T-helper 2 cell treated with Interferon-gamma antibody and Interleukin-4, amounts not matched to agents 100 ng/mL and 5 ng/mL, for 36 hours (primary cell): ENCODE measurements around the gene DLEU7. TPM values are rescaled to one million over a fixed set of nuclear protein-coding genes. Genes with fewer than 3 reads are reported as not detected.

ENCODE experiments used
- intact Hi-C: fragments of 100-400 bp; cut with micrococcal nuclease; formaldehyde crosslinking; loops from one replicate; pipeline ENCODE4 v1.15.1; 2023
- total RNA-seq: library from RNA; stranded (reverse); gene quantifications from 2 replicates; pipeline ENCODE4 v1.2.3, GENCODE V29; 2022

The DLEU7 gene
- total RNA-seq, 1 donor from 2014 or later = not detected

DNA sequence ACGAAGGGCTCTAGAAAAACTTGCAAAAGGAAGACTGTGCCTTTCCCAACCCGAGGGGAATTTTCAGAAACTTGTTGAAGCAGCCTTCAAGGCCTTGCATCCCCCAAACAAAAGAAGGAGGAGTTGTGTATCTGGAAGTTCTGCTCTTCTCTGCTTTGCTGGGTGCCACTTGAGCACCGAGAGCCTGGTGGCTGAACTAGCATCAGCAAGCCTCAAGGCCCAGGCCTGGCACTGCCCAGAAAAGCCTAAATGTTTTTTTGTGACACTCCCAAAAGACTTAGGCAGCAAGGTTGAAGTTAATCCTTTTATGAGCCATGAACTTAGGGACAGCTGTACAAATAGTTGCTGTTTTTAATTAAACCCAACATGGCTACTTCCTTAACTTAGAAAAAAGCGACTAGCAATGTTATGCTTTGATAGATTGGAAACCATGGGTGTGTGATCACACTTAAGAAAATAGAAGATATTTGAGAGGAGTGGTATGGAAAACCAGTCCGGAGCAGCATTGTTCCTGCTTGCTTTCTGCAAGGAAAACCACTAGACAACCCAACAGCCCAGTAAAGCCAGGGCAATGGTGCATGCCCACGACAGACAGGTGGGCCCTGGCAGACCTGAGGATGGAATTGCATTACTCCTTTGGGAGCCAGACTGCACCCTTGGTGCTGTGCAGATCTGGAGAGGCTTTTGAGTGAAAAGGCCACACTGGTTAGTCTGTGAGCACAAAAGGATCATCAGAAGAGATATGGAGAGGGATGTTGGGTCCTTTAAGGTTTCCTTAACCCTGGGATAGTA is 788 bp upstream of the DLEU7 start:
- intact Hi-C loops = no loop called here

DNA sequence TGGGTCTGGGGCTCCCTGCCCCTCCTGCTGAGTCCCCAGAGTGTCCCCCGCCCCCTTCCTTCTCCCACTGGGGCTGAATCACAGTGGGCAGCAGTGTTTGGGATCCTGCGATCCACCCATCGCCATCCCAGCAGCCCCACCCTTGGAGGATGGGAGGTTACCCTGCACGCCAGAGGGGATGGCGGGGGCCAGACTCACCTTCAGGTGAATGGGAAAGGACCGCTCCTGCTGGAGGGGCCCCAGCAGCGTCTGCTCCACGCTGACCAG is 569 bp downstream of the DLEU7 start:
- intact Hi-C loops = no loop called here

DNA sequence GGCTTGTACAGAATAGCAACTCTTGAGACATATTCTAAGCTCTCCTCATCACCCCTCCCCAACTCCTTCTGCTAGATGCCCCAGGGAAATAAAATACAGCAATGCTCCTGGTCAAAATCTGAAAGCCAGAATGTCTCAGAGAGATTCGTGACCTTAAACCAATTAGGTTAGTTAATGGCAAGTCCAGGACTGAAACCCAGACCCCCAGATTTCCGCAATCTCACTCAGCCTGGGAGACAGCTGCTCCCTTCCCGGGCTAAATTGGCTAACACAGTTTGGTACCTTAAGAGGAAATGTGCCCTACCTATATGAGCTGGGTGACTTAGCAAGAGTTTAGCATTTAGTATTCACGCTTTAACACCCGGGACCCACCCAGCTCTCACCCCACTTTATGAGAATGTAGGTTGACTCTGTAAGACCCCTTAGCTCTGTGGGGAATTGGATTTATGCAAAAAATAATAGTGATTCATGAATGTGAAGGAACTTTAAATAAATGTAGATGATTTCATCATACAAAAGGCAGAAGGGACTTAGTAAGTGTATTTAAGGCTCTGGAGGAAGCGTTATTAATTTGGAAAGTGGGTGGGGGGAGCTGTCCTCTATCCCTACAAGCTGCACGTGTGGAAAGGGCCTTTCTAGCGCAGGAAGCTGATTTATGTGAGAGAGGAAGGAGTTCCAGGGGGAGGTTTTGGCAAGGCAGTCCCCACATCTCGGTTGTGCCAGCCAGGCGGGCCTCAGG is 1.1 kb downstream of the DLEU7 start:
- intact Hi-C loops = no loop called here

DNA sequence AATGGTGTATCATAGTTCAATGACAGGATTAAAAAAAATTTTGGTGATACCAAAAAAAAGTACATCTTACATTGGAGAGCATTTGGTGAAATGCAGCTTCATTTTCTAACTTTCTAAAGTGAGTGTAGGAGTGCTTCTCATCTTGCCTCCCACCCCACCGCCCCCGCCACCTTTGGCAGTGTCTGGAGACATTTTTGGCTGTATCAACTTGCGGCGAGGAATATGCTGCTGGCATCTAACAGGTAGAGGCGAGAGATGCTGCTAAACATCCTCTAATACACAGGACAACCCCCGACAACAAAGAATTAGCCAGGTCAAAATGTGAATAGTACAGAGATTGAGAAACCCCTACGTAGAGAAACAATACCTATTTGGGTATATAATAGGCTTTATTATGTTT is 1.7 kb downstream of the DLEU7 start:
- intact Hi-C loops = no loop called here

DNA sequence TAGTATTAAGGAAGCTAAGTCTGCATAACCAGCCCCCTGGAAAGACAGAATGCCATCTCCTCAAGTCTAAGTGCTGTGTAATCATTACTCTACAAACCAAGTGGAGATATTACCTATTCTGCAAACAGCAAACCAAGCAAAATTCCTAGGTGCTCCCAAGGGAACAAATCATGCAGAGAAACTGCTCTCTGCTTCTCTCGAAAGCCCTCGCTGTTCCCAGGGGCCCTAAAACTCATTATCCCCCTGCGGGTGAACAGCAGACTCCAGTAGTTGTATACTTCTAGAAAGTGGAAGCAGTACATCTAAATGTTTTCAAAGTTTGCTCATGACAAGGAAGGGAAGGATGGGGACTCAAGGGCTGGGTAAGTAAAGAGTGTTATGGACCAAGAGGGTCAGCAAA is 3.2 kb downstream of the DLEU7 start:
- intact Hi-C loops = no loop called here

DNA sequence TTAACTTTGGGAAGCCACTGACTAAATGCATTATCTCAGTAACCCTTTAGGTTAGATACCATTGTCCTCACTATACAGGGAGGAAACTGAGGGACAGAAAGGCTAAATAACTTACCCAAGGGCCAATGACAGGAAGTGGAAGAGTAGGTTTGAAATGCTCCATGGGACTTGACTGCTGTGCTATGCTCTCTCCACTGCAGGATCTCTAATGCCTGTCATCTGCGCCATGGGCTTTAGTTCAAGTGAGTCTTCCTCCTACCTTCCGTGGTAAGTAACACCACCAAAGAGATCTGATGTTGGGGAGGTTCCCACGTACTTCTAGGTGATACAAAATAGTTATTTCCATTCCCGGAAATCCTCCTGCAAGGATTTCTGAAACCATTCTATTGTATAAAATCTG is 3.7 kb downstream of the DLEU7 start:
- intact Hi-C loops = no loop called here

DNA sequence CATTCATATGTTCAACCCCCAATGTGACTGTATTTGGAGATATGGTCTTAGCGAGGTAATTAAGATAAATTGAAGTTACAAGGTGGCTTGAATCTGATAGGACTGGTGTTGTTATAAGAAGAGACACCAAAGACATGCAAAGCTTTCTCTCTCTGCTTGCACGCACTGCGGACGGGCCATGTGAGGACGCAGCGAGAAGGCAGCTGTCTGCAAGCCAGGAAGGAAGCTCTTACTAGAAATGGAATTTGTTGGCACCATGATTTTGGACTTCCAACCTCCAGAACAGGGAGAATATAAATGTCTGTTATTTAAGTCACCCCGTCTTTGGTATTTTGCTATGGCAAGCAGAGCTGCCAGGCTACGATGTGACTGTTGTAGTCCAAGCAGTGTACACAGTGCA is 4.8 kb downstream of the DLEU7 start:
- intact Hi-C loops = no loop called here

DNA sequence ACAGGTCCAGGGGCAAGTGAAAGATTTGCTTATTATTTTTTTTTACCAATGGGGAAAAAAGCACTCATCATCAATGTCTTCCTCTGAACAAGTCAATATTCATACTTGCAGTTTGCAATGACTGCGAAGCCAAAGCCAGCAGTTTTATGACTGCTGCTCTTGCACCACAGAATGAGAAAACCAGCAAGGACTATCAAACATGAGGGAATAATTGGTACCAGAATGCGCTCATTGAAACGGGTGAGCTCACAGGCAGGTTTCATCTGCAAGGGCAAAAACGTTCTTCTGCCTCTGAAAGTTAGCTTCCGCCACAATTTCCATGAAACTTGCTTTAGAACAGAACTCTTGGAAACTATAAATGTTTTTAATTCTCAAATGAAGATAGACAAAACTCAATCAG is 5.5 kb downstream of the DLEU7 start:
- intact Hi-C loops = no loop called here

DNA sequence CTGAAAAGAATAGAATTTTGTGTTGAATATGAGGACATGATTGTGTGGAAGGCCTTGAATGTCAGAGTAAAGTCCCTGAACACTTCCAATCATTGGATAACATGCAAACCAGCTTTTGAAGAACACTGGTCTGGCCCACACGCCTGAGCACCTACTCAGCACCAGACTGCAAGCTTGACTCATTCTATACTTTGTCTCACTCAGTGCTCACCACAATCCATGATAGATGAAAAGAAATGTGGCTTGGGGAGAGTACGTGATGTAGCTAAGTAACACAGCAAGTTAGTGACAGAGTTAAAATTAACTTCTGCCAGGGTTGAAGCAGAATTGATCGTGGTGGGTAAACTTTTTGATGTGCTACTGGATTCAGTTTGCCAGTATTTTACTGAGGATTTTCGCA is 12.0 kb downstream of the DLEU7 start:
- intact Hi-C loops = no loop called here

DNA sequence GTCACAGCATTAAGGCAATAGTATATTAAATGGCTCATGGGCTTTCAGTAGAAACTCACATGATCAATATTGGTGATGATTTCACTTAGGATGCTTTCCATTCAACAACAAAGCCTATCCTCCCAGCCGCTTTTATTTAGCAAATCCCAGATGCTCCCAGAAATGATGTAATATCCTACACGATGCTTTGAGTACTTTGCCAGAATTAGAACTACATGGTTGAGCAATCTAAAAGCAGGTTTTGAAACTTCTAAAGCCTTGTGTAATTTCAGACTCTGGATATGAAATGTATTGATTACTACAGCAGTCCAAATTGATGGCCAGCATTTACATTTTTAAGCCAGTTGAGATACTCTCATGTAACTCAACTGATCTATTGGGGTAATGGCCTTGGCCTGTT is 13.6 kb downstream of the DLEU7 start:
- intact Hi-C loops = no loop called here

DNA sequence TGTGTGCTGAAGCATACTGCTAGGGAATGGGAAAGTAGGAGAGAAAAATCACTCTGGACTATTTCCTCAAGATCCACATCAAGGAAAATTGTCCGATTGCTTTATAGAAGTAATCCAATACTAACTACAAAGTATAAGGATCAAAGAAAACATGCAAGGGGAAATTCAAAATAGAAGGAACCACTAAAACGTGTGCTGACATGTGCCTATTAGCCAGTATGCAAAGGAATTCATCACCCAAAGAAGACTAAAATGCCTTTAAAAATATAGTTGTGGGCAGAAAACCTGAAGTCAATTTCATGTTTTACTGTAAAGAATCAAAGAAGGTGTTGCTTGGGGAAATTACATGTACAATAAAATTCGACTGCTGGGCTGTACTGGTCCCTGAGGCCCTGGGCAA is 14.3 kb downstream of the DLEU7 start:
- intact Hi-C loops = no loop called here

DNA sequence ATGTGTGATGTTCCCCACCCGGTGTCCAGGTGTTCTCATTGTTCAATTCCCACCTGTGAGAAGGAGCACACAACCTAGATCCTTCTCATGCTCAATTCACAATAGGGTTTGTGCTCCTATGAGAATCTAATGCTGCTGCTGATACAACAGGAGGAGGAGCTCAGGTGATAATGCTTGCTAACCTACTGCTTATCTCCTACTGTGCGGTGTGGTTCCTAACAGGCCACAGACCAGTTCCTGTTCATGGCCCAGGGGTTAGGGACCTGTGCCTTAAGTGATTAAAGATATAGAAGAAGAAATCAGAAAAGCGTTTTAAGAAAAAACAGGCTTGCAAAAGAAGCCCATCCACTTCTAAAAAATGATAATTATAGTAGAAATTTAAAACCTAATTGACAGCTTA is 17.5 kb downstream of the DLEU7 start:
- intact Hi-C loops = no loop called here

DNA sequence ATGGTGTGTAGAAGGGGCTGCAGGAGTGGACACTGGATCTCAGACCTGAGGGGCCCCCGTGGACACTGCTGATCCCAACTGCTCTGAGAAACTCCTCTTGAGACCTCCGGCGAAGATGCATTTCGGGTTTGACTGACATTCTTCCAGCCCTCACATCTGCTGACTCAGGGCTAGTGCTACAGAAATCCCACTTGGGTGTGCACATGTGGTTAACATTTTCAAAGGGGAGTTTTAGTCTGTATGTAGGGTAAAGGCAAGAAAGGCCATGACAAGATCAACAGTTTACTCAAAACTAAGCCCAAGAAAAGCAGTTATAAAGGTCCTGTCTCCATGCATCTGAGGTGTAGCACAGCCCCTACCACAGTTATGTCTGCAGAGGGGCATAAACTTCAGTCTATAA is 31.2 kb downstream of the DLEU7 start:
- intact Hi-C loops = no loop called here

DNA sequence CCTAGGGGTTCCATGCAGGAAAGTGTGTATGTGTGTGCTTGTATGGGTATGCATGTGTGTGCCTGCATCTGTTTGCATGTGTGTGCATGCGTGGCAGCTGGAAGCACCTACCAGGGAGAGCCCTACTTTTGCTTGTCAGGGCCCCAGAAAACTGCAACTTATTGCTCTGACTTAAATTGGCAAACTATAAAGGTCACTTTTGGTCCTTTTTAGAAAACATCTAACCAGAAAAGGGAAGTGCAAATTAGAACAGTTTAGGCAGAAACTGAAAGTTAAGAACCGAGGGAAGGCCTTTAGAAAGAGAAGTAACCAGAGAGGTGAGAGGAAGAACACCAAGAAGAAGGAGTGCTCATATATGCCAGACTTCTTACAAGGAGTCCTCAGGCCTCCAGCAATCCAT is 32.5 kb downstream of the DLEU7 start:
- intact Hi-C loops = no loop called here

DNA sequence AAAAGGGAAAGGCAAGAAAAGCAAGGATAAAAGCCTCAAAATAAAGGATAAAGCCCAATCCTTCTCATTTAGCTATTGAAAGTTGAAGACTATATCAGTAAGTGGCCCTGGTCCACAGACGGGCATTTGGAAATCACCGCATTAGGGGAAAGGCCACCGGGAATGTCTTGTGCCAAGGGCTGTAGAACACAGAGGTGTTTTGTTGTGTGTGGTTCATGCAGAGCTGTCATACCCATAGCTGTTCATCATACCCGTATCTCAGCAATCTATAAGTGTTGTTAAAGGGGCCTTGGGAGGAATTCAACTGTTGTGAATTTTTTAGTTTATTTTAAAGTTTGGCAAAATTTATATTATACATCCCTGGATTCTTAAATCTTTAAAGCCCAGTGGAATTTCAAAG is 33.0 kb downstream of the DLEU7 start:
- intact Hi-C loops = no loop called here

DNA sequence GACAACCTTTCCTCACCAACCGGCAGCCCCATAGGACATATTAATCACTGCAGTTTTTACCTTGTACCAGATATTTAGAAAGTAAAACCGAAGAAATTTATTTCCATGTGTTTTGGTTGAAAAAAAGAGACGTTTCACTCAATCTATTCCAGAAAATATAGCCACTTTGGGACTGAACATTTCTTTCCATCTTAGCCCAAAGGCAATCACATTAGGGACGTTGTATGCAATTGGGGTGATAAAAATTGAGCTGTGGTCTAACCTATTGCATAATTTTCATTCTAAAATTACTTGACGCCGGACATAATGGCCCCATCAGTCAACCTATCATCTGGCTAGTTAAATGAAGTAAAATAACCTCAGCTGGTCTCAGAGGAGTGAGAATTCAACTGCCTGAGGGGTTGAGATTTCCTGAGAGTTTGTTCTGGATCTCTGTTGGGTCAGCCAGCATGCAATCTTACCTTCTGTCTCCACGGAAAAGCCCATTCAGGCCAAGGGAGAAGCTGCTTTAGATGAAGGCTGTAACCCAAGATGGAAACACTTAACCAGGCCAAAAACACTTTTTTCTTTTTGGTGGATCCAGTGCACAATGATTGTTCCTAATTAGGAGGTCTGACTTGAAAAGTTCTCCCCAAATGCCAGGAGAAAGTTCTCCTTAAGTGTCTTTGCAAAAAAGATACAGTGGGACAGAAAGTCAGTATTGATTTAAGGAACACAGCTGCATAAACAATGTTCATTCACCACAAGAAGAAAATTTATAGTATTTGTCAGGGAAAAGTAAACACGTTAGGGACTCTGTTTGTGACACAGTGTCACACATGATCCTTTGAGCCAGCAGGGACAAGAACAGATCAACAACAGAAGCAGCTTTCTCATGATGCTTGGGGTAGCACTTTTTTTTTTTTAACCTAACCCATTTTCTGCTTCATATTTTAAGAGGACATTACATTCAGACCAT is 34.1 kb downstream of the DLEU7 start:
- intact Hi-C loops = loop anchor here (10.0 kb wide), 2 partner anchors 285 to 685 kb away; no protein-coding TSS in a partner anchor

DNA sequence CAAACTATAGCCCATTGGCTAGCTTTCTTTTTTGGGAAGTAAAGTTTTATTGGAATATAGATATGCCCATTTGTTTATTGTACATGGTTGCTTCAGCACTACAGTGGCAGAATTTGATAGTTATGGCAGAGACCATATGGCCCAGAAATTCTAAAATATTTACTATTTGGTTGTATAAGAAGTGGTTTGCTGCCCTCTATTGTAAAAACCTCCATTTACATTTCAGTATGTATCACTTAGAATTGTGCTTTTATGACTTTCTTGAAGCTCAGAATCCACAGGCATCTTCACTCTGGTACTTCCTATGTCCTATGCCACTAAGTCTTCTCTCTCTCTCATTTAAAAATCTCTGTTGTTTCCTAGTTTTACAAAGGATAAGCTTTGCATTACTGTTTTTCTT is 37.7 kb downstream of the DLEU7 start:
- intact Hi-C loops = loop anchor here (10.0 kb wide), 2 partner anchors 281 to 681 kb away; no protein-coding TSS in a partner anchor

DNA sequence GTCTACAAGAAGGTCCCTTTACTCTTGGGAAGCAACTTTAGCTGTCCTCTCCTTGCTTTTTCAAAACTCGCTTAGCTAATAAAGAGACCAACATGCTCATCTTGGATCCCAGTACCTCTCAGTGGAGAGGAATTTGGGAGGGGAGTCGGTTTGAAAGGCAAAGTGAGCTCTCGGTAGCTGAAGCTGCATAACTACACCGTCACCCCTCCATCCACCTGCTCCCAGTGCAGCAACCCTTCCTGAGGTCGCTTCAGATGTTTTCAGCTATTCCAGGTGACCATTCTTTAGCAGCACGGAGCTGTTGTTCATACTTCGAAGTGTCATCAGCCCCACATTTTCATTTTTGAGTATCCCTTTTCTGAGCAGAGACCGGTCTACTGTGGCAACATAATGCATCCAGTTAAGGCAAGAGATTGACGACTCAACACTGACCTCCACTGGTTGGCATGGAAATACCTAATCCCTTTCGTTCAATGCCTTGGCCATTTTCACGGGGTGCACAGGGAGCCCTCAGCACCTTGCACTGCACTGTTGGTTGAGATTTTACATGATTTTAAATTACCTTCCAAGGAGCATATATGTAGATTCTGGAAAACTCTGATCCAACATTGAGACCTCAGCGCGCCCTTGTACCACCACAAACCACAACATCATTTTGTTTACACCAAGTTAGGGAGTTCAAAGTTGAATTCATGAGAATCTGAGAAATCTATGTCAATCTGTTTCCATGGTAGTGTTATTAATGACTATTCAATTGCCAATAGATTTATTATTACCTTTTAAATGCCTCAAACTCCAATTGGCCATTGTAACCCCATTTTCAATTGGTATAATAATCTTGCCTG is 42.2 kb downstream of the DLEU7 start:
- intact Hi-C loops = loop anchor here (1.0 to 10.0 kb wide), 6 partner anchors 111 to 825 kb away; no protein-coding TSS in a partner anchor

DNA sequence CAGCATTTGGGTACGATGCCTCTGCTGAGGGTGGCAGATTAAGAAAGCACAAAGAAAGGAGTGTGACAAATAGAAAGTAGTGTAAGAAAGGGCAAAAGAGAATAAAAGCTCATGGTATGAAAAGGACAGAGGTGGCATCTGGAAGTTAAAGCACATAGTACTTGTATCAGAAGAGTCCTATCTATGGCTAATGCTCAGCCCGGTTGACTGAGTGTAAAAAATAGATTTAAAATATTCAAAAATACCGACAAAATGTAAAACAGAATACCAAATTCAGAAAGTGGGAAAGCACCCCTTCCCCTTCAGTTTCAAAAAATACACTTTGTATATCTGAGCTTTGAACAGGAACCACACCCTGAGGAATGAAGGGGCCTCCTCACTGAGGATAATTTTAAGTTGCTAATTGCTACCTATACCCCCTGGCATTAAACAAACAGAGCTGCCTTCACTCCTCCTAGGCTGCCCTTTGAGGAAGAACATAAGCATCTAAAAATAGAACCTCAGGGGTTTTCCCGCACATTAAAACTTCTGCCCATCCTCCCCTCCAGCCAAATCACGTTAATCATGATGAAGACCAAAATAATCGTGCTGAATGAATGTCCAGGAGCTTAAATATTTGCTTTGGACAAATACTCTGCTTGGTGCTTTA is 43.3 kb downstream of the DLEU7 start:
- intact Hi-C loops = loop anchor here (2.0 to 10.0 kb wide), 4 partner anchors 271 to 715 kb away; no protein-coding TSS in a partner anchor

DNA sequence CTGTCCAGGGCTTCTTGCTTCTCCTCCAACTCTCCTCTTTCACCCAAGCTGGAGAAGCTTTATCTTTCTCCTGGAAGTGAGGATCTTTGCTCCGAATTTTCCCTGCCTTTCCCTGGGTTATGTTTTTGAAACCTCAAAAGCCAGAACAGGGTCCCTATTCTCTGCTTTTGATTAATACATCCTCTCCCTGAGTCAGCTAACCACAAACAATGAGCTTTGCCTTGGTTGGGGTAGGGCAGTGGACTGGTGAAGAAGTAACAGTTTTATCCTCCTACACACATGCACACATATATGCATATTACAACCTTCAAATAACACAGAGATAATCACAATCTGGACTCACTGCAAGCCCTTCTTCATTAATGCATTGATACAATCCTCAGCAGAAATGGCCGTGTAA is 44.6 kb downstream of the DLEU7 start:
- intact Hi-C loops = no loop called here
